Measurements from ENCODE around the gene TEAD1. TPM values are rescaled to one million over a fixed set of nuclear protein-coding genes. Genes with fewer than 3 reads are reported as not detected.

TEAD1 gene
- total RNA-seq, 1 donor from 2014 or later, result 62.5 TPM

- no peak for DNase-seq
- no peak overlapping the region for H3K27ac Mint-ChIP-seq (ENCODE audit: unreplicated experiment)
Measured at GRCh38 chr11:12687740-12688139, 13.5 kb downstream of the TEAD1 start.

GRCh38 chr11:12689029-12689755 is 15.0 kb downstream of the TEAD1 start:
- TF ChIP-seq CTCF (IDR thresholded peaks at IDR 0.05; ENCODE audit: partially characterized antibody, unreplicated experiment), result no peak
- H3K27ac Mint-ChIP-seq (ENCODE audit: unreplicated experiment), result no peak overlapping the region
- H3K4me1 Mint-ChIP-seq (ENCODE audit: low read depth, unreplicated experiment), result peaks cover 47% of the 10 kb centered on the region
- H3K9me3 Mint-ChIP-seq (ENCODE audit: unreplicated experiment), result no peaks in the 10 kb centered on the region
- DNase-seq, result no peak
- H3K27me3 Mint-ChIP-seq (ENCODE audit: unreplicated experiment), result peaks cover 2% of the 10 kb centered on the region
- H3K36me3 Mint-ChIP-seq (ENCODE audit: unreplicated experiment), result no peaks in the 10 kb centered on the region
- no peak overlapping the region for H3K4me3 Mint-ChIP-seq (ENCODE audit: unreplicated experiment)

More at GRCh38 chr11:12687740-12688139, 13.5 kb downstream of the TEAD1 start:
- TF ChIP-seq CTCF (IDR thresholded peaks at IDR 0.05; ENCODE audit: partially characterized antibody, unreplicated experiment), result no peak
- H3K4me1 Mint-ChIP-seq (ENCODE audit: low read depth, unreplicated experiment), result peaks cover 37% of the 10 kb centered on the region
- H3K36me3 Mint-ChIP-seq (ENCODE audit: unreplicated experiment), result no peaks in the 10 kb centered on the region
- peaks cover 2% of the 10 kb centered on the region for H3K27me3 Mint-ChIP-seq (ENCODE audit: unreplicated experiment)
- no peak overlapping the region for H3K4me3 Mint-ChIP-seq (ENCODE audit: unreplicated experiment)
- H3K9me3 Mint-ChIP-seq (ENCODE audit: unreplicated experiment), result no peaks in the 10 kb centered on the region

GRCh38 chr11:12690663-12691062 is 16.4 kb downstream of the TEAD1 start:
- H3K9me3 Mint-ChIP-seq (ENCODE audit: unreplicated experiment), result no peaks in the 10 kb centered on the region
- peaks cover 49% of the 10 kb centered on the region for H3K4me1 Mint-ChIP-seq (ENCODE audit: low read depth, unreplicated experiment)
- H3K27me3 Mint-ChIP-seq (ENCODE audit: unreplicated experiment), result peaks cover 2% of the 10 kb centered on the region
- no peak overlapping the region for H3K27ac Mint-ChIP-seq (ENCODE audit: unreplicated experiment)
- no peak overlapping the region for H3K4me3 Mint-ChIP-seq (ENCODE audit: unreplicated experiment)
- H3K36me3 Mint-ChIP-seq (ENCODE audit: unreplicated experiment), result no peaks in the 10 kb centered on the region
- TF ChIP-seq CTCF (IDR thresholded peaks at IDR 0.05; ENCODE audit: partially characterized antibody, unreplicated experiment), result no peak
- DNase-seq, result no peak

- no peaks in the 10 kb centered on the region for H3K9me3 Mint-ChIP-seq (ENCODE audit: unreplicated experiment)
- TF ChIP-seq CTCF (IDR thresholded peaks at IDR 0.05; ENCODE audit: partially characterized antibody, unreplicated experiment), result no peak
- no peaks in the 10 kb centered on the region for H3K36me3 Mint-ChIP-seq (ENCODE audit: unreplicated experiment)
- no peak overlapping the region for H3K4me3 Mint-ChIP-seq (ENCODE audit: unreplicated experiment)
- DNase-seq, result no peak
- peaks cover 3% of the 10 kb centered on the region for H3K27me3 Mint-ChIP-seq (ENCODE audit: unreplicated experiment)
- peaks cover 55% of the 10 kb centered on the region for H3K4me1 Mint-ChIP-seq (ENCODE audit: low read depth, unreplicated experiment)
- H3K27ac Mint-ChIP-seq (ENCODE audit: unreplicated experiment), result no peak overlapping the region
Measured at GRCh38 chr11:12691473-12691872, 17.3 kb downstream of the TEAD1 start.
